Glutamatergic neuron (in vitro differentiated cells): ENCODE results near the gene CCR7. TPM values are rescaled to one million over a fixed set of nuclear protein-coding genes. Genes with fewer than 3 reads are reported as not detected.

ENCODE experiments used
- DNase-seq: peaks from one replicate; pipeline ENCODE4 v3.0.0; 2022
- H3K27ac Mint-ChIP-seq: one replicate; pipeline ENCODE4 v1.8.0; 2020; ENCODE audit warnings: mild to moderate bottlenecking, mixed read lengths, inconsistent platforms; ENCODE audit not compliant: unreplicated experiment
- H3K27me3 Mint-ChIP-seq: one replicate; pipeline ENCODE4 v1.8.0; 2020; ENCODE audit warnings: mild to moderate bottlenecking, moderate library complexity, mixed read lengths, inconsistent platforms; ENCODE audit not compliant: unreplicated experiment
- H3K36me3 Mint-ChIP-seq: one replicate; pipeline ENCODE4 v1.8.0; 2020; ENCODE audit warnings: mild to moderate bottlenecking, mixed read lengths, inconsistent platforms; ENCODE audit not compliant: unreplicated experiment
- H3K4me1 Mint-ChIP-seq: one replicate; pipeline ENCODE4 v1.8.0; 2020; ENCODE audit warnings: mild to moderate bottlenecking, low read depth, mixed read lengths, inconsistent platforms; ENCODE audit not compliant: unreplicated experiment
- H3K4me3 Mint-ChIP-seq: one replicate; pipeline ENCODE4 v1.8.0; 2020; ENCODE audit warnings: mild to moderate bottlenecking, mixed read lengths, inconsistent platforms; ENCODE audit not compliant: unreplicated experiment
- H3K9me3 Mint-ChIP-seq: one replicate; pipeline ENCODE4 v1.8.0; 2020; ENCODE audit warnings: mild to moderate bottlenecking, moderate library complexity, mixed read lengths, inconsistent platforms; ENCODE audit not compliant: unreplicated experiment
- CTCF ChIP-seq: fragments of 200-600 bp; sonication (generic); IDR thresholded peaks from one replicate; pipeline ENCODE4 v1.5.0; 2021; ENCODE audit not compliant: partially characterized antibody, unreplicated experiment
- total RNA-seq: library from RNA; stranded (reverse); fragmentation: NEBNext Ultra II Directional; extraction: Animal tissue kit (Norgen Biotek cat#: 25700); gene quantifications from one replicate; pipeline ENCODE4 v1.2.1, GENCODE V29; 2021; ENCODE audit not compliant: unreplicated experiment

The CCR7 gene
- total RNA-seq, 1 donor from 2014 or later: not detected

GRCh38 chr17:40511667-40512220 is 53.5 kb downstream of the CCR7 start:
- no peaks in the 10 kb centered on the region for H3K4me1 Mint-ChIP-seq
- peaks cover 2% of the 10 kb centered on the region for H3K9me3 Mint-ChIP-seq
- no peak for TF ChIP-seq CTCF
- no peak for DNase-seq
- H3K36me3 Mint-ChIP-seq: no peaks in the 10 kb centered on the region
- no peak overlapping the region for H3K4me3 Mint-ChIP-seq
- no peak overlapping the region for H3K27ac Mint-ChIP-seq
- H3K27me3 Mint-ChIP-seq: peaks cover 11% of the 10 kb centered on the region

- no peaks in the 10 kb centered on the region for H3K4me1 Mint-ChIP-seq
- no peak overlapping the region for H3K4me3 Mint-ChIP-seq
- H3K27ac Mint-ChIP-seq: no peak overlapping the region
- no peak for TF ChIP-seq CTCF
- DNase-seq: no peak
- peaks cover 12% of the 10 kb centered on the region for H3K27me3 Mint-ChIP-seq
- H3K36me3 Mint-ChIP-seq: no peaks in the 10 kb centered on the region
- H3K9me3 Mint-ChIP-seq: peaks cover 2% of the 10 kb centered on the region
These were observed 54.1 kb downstream of the CCR7 start for GRCh38 chr17:40511136-40511535.

GRCh38 chr17:40510328-40510648 is 55.0 kb downstream of the CCR7 start:
- peaks cover 9% of the 10 kb centered on the region for H3K27me3 Mint-ChIP-seq
- no peak for DNase-seq
- no peak overlapping the region for H3K4me3 Mint-ChIP-seq

GRCh38 chr17:40509626-40510327 is 55.5 kb downstream of the CCR7 start:
- Mint-ChIP-seq H3K27ac (no peak overlapping the region), H3K4me3 (no peak overlapping the region), H3K4me1 (no peaks in the 10 kb centered on the region), H3K9me3 (peaks cover 2% of the 10 kb centered on the region), H3K36me3 (no peaks in the 10 kb centered on the region), H3K27me3 (peaks cover 9% of the 10 kb centered on the region)
- TF ChIP-seq CTCF: no peak
- DNase-seq: no peak

More at GRCh38 chr17:40510328-40510648, 55.0 kb downstream of the CCR7 start:
- no peak for TF ChIP-seq CTCF
- Mint-ChIP-seq H3K27ac (no peak overlapping the region), H3K9me3 (peaks cover 2% of the 10 kb centered on the region), H3K4me1 (no peaks in the 10 kb centered on the region), H3K36me3 (no peaks in the 10 kb centered on the region)

GRCh38 chr17:40506786-40507185 is 58.5 kb downstream of the CCR7 start:
- DNase-seq: no peak
- H3K4me3 Mint-ChIP-seq: no peak overlapping the region
- H3K36me3 Mint-ChIP-seq: peaks cover 15% of the 10 kb centered on the region
- H3K9me3 Mint-ChIP-seq: no peaks in the 10 kb centered on the region
- H3K27me3 Mint-ChIP-seq: peaks cover 3% of the 10 kb centered on the region
- H3K27ac Mint-ChIP-seq: no peak overlapping the region
- no peaks in the 10 kb centered on the region for H3K4me1 Mint-ChIP-seq
- no peak for TF ChIP-seq CTCF
